Thoracic aorta (tissue), 2 donors: Measurements from ENCODE around the gene CEP170B. TPM values are rescaled to one million over a fixed set of nuclear protein-coding genes. Genes with fewer than 3 reads are reported as not detected.

Source experiments
- ATAC-seq: fragments of 150-250 bp; one replicate; pipeline ENCODE4 v1.8.0; 2017; ENCODE audit warnings: low read depth; ENCODE audit not compliant: insufficient number of reproducible peaks, low FRiP score
- DNase-seq: peaks from one replicate; pipeline ENCODE4 v3.0.0-alpha.2; 2020; ENCODE audit warnings: low spot score
- H3K27ac ChIP-seq, 2 donors: fragments of 200-600 bp; sonication (generic); 1 replicate in 1 of 2; 2 replicates in 1 of 2; pipeline ENCODE4 v1.5.1; 2016; ENCODE audit warnings: mild to moderate bottlenecking in 2 of 2, moderate library complexity in 2 of 2
- H3K27me3 ChIP-seq: fragments of 200-600 bp; sonication (generic); replicated peaks from 2 replicates; pipeline ENCODE4 v1.6.0; 2016; ENCODE audit warnings: mild to moderate bottlenecking; ENCODE audit not compliant: insufficient read depth
- H3K36me3 ChIP-seq: fragments of 200-600 bp; sonication (generic); one replicate; pipeline ENCODE4 v1.5.1; 2016
- H3K4me1 ChIP-seq, 2 donors: fragments of 200-600 bp; sonication (generic); 1 replicate in 1 of 2; 2 replicates in 1 of 2; pipeline versions ENCODE4 v1.5.1 to v1.6.0; 2016; ENCODE audit warnings: low read depth in 2 of 2, mild to moderate bottlenecking in 1 of 2; ENCODE audit not compliant: control insufficient read depth in 1 of 2
- H3K4me3 ChIP-seq: fragments of 200-600 bp; sonication (generic); 2 replicates; pipeline ENCODE4 v1.5.1; 2016; ENCODE audit warnings: mild to moderate bottlenecking
- H3K9me3 ChIP-seq: fragments of 200-600 bp; sonication (generic); 2 replicates; pipeline ENCODE4 v1.5.1; 2016
- total RNA-seq, 2 donors: library from RNA; depleted of rRNA; stranded (reverse); fragments of >200 nt; gene quantifications; one replicate each; pipeline versions ENCODE4 v1.1.0 to v1.2.3, GENCODE V29; 2016
- TF ChIP-seq, protein P1 (sequence below): fragments of 200-600 bp; sonication (generic); IDR thresholded peaks from one replicate; pipeline ENCODE4 v1.5.1; 2019; ENCODE audit warnings: antibody characterized with exemption

Gene CEP170B
- total RNA-seq, 2 donors from 2014 or later: 35.2 to 38.2 TPM

DNA sequence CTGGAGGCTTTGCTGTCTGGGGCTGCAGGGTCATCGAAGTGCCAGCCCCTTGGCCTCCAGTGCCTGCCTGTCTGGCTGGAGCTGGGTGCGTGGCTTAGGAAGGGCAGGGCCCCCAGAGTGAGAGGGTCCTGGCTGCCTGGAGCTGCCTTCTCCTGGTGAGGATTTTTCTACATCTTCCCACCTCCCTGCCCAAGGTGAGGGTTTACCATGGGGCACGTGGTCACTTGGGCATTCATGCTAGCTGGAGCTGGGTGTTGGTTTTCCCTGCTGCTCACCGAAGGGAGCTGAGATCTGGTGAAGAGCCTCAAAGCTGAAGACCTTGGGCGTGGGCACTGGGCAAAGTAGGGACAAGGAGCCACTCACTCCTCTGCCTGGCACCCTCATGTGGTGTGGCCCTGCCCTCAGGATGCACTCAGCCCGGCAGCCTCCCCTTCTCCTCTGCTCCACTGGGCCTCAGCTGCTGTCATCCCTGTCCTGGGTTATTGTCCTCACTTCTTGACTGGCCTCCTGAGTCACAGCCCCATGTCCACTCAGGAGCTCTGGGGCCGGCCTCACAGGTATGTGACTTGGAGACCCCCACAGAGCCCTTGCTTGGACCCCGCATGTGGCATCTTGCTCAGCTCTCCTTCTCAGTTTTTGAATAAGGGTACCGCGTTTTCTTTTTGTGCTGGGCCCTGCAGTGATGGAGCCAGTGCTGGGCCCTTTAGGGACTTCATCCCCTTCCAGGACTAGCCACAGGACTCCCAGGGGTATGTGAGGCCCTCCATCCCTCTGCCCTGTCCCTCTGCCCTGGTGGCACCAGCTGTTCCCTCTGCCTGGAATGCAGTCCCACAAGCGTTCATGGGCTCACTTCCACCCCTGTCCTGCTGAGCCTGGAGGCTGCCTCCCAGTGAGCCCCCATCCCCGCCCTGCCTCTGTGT is 1.6 kb downstream of the CEP170B start:
- TF ChIP-seq, protein P1, sequence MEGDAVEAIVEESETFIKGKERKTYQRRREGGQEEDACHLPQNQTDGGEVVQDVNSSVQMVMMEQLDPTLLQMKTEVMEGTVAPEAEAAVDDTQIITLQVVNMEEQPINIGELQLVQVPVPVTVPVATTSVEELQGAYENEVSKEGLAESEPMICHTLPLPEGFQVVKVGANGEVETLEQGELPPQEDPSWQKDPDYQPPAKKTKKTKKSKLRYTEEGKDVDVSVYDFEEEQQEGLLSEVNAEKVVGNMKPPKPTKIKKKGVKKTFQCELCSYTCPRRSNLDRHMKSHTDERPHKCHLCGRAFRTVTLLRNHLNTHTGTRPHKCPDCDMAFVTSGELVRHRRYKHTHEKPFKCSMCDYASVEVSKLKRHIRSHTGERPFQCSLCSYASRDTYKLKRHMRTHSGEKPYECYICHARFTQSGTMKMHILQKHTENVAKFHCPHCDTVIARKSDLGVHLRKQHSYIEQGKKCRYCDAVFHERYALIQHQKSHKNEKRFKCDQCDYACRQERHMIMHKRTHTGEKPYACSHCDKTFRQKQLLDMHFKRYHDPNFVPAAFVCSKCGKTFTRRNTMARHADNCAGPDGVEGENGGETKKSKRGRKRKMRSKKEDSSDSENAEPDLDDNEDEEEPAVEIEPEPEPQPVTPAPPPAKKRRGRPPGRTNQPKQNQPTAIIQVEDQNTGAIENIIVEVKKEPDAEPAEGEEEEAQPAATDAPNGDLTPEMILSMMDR: no peak
- Histone ChIP-seq H3K27ac (no peak overlapping the region), H3K9me3 (no peaks in the 10 kb centered on the region), H3K4me3 (peak overlapping the region; percentile 97), H3K36me3 (peaks cover 4% of the 10 kb centered on the region), H3K4me1 (peaks cover 19 to 25% of the 10 kb centered on the region in 2 donors), H3K27me3 (no peaks in the 10 kb centered on the region)
- ATAC-seq: no peak
- no peak for DNase-seq

DNA sequence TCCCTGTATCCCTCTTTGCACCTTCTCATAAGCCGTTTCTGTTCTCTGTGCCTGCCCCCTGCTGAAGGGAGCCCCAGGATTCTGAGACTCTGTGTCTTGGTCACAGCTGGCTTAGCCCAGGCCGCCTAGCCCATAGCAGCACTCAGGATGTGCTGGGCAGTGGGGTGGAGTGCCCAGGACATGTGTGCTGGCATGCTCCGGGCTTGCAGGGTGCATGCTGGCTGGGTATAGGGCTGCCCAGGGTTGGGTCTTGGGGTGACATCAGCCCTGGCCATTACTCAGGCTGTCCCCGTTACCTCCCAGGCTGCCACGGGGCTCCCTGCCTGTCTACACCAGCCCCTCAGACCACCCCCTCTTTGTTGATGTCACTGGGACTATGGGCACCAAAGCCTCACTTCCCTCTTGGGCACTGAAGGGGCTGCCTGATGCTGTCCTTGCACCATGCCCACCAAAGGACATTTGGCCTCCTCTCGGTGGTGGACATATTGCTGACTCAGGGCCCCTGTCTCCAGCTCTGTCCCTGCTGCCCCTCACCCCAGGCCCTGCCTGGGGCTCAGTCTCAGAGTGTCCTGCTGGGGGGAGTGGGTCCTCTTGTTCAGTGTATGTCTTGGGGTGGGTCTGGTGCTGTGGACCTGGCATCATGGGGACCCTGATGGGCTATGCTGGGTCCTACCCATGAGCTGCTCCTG is 2.4 kb downstream of the CEP170B start:
- H3K4me1 ChIP-seq: peaks cover 19 to 25% of the 10 kb centered on the region in 2 donors
- ATAC-seq (no peak), DNase-seq (no peak)
- no peak overlapping the region for H3K4me3 ChIP-seq
- H3K9me3 ChIP-seq: no peaks in the 10 kb centered on the region
- H3K36me3 ChIP-seq: peaks cover 4% of the 10 kb centered on the region
- no peaks in the 10 kb centered on the region for H3K27me3 ChIP-seq
- TF ChIP-seq, protein P1: no peak
- no peak overlapping the region for H3K27ac ChIP-seq

DNA sequence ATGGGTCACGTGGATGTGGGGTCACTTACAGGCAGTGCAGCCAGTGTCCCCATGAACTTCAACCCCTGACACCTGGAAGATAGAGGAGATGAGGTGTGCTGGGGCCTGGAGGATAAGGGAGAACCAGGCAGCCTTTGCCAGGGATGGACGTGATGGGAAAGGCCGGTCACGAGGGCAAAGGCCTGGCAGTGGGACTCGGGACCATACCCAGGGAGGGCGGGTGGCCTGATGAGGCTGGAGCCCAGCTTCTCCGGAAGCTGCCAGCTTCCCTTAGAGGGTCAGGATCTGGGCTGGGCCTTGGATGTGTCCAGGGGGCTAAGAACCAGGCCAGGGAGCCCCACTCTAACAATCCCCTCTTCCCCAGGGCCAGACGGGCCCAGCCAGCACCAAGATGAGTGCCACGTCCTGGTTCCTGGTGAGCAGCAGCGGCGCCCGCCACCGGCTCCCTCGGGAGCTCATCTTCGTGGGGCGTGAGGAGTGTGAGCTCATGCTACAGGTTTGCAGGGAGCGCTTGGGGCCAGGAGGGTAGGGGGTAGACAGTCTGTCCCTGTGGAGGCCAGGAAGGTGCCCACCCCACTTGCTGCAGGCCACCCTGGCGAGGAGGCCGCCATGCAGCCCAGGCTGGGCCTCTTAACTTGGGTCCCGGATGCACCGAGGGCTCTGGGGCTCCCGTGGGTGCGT is 3.1 kb downstream of the CEP170B start:
- Histone ChIP-seq H3K27me3 (no peaks in the 10 kb centered on the region), H3K27ac (no peak overlapping the region), H3K36me3 (peaks cover 4% of the 10 kb centered on the region), H3K9me3 (no peaks in the 10 kb centered on the region), H3K4me3 (no peak overlapping the region), H3K4me1 (peaks cover 19 to 25% of the 10 kb centered on the region in 2 donors)
- ATAC-seq (no peak), DNase-seq (no peak)
- TF ChIP-seq, protein P1: no peak

DNA sequence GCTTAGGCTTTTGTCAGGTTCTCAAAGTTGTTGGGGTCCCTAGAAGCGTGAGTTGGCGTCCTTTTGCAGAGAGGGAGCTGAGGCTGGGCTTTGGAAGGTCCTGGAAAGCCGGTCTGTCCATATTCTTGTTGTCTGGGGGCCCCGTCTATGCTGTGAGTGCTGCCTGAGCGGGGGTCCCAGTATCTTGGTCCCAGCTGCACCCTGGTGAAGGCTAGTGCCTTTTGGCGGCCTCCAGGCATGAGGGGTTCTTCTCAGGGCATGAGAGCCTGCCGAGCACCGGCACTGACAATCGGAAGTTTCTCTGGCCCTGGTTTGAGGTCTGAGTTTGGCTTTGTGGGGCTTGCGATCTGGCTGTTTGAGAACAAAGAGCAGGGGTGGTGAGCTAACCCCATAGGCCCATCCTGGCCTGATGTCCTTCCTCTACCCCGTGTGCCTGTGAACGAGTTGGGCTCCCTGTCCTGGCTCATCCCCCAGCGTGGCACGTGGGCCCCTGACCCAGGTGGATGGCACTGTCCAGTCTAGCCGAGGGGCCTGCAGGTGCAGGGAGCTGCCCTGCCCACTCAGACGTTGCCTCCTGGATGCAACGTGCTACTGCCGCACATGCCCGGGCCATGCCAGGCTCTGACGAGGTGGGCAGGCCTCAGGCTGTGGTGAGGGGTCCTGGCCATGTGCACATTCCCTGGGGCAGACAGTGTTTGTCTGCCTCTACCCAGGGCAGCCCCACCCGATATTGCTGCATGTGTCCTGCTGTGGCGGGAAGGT is 3.9 kb downstream of the CEP170B start:
- no peaks in the 10 kb centered on the region for H3K27me3 ChIP-seq
- H3K27ac ChIP-seq: no peak overlapping the region
- TF ChIP-seq, protein P1: no peak
- no peaks in the 10 kb centered on the region for H3K9me3 ChIP-seq
- peaks cover 19 to 24% of the 10 kb centered on the region in 2 donors for H3K4me1 ChIP-seq
- no peak for ATAC-seq
- no peak for DNase-seq
- H3K36me3 ChIP-seq: peaks cover 4% of the 10 kb centered on the region
- no peak overlapping the region for H3K4me3 ChIP-seq
